Activated CD4-positive, CD25-positive, alpha-beta regulatory T cell treated with anti-CD3 and anti-CD28 coated beads, Interleukin-2, amount 50 U/mL, for 16 hours (primary cell): ENCODE data around the gene ISYNA1.

ENCODE experiments used
- DNase-seq: peaks from one replicate; pipeline ENCODE4 v3.0.0-alpha.2; 2020; ENCODE audit warnings: low read depth, low spot score

ISYNA1 gene

DNA sequence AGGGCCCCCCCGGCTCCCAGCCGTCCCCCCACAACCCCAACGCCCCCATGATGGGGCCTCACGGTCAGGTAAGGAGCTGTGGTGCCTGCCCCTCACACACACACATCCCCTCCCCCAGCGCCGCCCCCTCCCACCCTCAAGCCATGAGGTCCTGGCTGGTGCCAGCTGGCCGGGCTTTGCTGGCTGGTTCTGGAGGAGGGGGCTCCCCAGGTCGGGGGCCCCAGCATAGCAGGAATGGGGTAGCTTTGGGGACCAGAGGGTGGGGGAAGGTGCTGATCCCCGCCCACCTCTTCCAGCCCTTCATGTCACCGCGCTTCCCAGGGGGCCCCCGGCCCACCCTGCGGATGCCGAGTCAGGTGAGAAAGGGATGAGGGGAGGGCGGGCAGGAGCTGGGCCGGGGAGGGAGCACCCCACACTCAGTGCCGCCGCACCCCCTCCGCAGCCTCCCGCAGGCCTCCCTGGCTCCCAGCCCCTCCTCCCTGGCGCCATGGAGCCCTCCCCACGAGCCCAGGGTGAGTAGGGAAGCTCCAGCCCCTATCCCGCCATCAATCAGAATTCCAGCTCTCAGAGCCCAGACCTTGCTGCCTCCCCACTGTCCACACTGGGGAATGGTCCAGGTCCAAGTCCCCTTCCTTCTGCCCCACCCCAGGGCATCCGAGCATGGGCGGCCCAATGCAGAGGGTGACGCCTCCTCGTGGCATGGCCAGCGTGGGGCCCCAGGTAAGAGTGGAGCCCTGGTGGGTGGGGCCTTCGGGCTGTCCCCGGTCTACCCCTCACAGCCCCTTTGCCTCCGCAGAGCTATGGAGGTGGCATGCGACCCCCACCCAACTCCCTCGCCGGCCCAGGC, 6.4 kb downstream of the ISYNA1 start:
- DNase-seq = no peak

DNA sequence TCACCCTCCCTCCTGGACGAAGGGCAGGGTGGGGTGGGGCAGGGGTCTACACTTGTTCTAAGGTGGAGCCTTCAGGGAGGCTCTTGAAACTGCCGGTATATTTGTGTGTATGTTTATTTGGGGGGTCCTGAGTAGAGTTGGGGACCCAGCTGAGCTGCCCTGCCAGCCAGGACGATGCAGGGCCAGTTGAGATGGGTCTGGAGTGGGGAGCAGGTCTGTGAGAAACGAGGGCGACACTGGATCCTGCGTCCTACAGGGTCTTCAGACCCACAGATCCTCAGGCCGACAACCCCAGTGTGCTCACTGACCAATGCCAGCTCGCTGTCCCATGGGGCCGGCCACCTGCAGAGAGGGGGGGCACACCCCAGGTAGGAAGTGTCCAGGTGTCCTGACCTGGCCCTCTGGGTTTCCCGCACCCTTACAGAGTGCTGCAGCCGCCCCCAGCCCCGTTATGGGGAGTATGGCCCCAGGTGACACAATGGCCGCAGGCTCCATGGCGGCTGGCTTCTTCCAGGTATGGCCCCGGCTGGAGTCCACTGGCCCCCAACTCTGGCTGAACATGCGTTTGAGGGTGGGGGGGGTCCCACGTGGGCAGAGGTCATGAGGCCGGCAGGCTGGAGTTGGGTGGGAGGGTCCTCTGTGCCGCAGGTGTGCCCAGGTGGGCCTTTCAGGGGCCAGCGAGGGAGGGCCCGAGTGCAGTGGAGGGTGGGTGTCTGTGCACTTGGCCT, 7.4 kb downstream of the ISYNA1 start:
- DNase-seq = no peak

DNA sequence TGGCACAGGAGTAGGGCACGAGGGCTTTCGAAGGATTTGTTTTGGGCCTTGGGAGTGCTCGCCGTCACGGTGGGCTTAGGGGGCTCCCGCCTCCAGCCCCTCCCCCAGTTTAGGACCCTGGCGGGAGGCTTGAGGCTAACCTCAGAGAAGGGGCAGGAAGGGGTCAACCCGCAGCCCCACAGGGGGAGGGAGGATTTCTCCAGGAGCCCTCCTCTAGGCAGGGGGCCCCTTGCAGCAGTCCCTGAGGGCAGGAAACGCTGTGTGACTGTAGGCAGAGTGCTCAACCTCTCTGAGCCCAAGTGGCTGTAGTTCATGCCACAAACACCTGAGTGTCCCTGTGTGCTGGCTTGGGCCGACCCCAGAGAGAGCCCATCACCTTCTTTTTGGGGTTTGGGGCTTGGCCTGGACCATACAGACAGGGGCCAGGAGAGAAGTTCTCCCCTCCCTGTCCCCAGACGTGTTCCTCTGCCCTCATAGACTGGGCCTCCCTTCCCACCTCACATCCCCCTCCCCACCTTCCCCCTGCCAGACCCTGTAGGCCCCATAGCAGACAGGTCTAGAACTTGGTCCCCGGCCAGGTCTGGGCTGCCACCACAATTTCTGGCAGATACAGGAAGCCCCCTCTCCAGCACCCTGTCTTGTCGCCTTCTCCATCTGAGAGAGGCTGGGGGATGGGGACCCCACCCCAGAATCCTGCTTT, 8.1 kb downstream of the ISYNA1 start:
- DNase-seq = no peak

DNA sequence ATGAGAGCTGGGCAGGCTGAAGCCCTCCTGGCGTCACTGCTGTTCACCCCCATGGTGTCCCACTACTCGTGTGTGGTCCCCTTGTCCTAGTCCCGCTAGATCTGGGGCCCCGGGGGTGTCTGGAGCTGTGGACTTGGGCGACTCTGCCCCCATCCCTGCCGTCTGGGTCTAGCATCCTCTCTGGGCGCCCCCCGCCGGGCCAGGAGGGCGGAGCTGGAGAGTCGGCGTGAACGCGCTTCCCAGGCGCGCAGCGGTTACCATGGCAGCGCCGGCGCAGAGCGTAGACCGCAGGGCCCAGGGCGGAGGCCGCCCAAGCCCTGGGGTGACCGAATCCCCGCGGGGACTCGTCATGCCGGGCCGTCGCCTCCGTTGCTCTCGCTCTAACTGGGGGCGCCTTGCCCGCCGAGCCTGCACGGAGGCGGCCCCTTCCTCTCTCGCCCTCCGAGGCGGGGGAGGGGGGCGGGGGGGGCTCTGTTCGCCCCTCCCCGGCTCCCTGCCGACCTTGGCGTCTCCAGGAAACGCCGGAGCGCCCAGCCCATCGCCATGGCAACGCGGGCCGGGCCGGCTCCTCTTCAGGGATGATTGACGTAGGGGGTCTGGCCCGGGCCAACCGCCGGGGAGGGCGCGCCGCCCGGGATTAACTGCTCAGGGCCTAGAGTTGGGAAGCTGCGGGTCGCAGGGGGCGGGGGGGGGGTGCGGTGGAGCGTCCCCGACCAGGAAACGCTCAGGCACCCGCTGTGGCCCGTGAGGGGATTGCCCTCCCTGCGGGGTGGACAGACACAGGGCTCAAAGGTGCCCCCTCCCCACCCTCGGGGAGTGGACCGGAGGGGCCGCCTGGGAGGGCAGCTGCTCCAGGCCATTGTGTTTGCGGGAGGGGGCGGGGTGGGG, 8.9 kb downstream of the ISYNA1 start:
- peak; percentile 61 for DNase-seq

DNA sequence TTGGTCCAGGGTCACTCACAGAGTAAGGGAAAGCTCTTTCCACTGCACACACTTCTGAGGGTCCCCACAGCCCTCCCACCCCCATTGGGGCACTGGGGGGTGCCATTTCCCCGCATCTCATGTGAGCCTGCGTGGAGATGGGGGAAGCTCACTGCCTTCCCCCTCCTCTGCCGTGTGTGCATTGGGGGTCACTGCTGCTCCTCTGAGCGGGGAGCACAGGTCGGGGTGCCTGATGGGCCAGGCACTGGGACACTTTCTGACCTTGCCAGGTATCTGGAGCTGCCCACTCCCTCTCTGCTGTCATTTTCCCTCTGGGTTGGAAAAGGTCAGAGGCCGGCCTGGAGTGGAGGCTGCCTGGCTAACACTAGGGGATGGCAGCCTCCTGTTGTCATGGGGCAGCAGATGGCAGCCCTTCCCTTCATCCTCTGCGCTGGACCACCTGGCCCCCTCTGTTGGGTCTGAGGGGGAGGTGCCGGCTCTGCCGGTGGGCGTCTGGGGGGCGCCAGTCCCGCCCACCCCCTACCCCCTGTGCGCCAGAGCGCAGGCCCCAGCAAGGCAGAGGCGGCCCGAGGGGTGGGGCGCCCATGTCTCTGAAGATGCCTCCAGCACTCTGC, 9.7 kb downstream of the ISYNA1 start:
- DNase-seq = no peak

DNA sequence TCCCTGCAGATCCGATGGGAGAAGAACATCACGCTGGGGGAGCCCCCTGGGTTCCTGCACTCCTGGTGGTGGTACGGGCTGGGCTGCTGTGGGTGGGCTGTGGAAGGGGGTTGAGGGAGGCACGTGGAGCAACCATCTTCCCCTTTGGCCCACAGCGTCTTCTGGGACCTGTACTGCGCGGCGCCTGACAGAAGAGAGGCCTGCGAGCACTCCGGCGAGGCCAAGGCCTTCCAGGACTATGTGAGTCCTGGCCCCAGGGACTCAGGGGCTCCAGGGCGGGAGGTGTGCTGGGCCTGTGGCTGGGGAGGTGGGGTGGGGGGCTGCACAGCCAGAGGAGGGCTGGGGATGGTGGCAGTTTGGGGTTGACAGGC, 10.2 kb downstream of the ISYNA1 start:
- DNase-seq = no peak

DNA sequence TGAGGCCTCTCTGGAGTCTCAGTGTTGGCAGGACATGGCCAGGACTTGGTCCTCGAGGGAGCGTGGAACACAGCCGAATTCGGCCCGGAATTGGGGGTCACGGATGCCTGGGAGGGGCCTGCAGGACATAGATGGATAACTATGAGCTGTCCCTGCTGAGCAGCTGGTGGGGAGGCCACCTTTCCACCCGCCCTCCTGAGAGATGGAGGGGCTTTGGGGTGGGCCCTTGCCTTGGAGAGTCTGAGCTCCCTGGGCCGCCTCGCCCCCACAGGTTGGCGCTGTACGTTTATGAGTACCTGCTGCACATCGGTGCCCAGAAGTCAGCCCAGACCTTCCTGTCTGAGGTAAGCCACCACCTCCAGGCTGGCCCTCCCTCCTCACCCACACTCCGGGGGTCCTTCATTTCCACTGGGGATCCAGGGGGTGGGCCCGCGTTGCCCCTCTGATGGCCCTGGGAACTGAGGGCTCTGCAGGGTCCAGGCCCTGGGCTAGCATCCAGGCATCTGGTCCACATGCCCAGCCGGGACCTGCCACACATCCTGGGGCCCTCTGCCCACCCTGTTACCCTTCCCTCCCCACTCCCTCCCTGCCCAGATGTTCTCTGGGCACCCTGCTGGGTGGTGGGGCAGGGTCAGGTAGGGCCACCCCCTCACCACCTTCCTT, 10.7 kb downstream of the ISYNA1 start:
- DNase-seq = no peak

DNA sequence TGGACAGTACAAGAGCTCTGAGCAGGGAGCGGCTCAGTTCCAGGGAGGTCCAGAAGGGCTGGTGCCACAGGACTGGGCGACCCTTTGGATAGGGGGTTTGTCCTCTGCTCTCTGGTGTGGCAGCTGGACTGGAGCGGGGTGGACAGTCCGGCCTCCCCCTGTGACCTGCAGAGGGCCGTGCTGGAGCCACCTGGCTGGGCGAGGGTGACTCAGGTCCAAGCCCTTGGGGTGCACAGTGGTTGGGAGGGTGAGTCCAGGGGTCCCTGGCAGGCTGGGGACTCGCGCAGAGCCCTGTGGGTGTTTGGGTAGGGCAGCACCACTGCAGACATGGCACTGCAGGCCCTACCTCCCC, 11.5 kb downstream of the ISYNA1 start:
- DNase-seq = no peak

DNA sequence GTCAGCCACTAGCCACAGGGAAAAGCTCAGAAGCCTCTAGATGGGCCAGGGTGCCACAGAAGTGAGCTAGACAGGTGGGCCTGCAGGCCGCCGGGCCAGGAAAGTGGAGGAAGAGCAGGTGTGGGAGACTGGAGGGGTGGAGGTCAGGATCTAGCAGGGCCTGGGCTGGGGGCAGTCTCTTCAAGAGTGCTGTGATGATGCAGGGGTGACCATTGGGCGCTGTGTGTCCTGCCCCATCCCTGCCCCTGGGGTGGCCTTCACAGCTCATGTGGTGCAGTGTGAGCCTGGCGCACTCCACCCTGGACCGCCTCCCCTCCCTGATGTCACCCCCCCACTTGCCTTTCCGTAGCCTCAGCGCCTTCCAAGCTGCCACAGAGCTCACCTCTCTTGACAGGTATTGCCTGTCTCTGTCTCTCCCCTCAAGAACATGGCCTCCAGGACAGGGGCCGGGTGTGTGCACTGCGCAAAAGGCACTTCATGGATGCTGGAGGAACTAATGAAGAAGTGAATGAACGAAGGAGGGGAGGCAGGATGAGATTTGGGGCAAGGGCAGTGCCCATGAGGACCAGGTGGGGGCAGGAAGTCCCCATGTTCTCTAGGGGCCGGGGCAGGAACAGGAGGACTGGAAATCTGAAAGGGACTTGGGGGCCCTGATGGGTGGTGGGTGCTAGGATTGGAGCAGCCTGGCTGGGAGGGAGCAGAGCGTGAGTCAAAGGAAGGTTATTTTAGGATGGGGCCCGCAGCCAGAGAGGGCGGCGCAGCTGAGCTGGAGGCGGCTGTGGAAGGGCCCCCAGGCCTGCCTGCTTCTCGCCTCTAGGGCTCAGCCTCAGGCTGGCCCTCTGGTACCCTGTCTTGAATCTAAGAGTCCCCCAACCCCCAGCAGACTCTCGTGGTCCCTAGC, 12.2 kb downstream of the ISYNA1 start:
- DNase-seq = no peak

DNA sequence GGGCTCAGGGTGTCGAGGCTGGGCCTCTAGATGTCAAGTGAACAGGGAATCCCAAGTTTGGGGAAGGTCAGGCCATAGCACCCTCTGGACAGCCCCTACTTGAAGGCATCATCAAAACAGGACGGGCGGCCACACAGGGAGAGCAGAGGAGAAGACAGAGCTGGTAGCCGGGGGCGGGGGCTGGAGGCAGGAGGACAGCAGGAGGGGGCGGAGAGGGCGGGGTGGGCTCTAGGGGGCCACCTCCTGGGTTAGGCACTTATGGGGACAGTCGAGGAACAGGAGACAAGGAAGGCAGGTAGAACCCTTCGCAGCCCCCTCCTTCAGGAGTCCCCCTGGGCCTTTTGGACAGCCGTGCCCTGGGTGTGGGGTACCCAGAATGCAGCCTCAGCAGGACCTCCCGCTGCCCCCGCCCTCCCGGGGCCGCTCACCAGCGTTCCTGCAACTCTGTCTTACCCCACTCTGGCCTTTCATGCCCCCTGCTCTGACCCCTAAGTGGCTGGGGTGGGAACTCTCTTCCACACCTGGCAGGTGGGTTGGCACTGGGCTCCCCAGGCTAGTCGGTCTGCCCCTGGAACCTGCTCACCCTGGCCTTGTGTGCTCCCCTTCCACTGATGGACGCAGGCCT, 12.9 kb downstream of the ISYNA1 start:
- no peak for DNase-seq

DNA sequence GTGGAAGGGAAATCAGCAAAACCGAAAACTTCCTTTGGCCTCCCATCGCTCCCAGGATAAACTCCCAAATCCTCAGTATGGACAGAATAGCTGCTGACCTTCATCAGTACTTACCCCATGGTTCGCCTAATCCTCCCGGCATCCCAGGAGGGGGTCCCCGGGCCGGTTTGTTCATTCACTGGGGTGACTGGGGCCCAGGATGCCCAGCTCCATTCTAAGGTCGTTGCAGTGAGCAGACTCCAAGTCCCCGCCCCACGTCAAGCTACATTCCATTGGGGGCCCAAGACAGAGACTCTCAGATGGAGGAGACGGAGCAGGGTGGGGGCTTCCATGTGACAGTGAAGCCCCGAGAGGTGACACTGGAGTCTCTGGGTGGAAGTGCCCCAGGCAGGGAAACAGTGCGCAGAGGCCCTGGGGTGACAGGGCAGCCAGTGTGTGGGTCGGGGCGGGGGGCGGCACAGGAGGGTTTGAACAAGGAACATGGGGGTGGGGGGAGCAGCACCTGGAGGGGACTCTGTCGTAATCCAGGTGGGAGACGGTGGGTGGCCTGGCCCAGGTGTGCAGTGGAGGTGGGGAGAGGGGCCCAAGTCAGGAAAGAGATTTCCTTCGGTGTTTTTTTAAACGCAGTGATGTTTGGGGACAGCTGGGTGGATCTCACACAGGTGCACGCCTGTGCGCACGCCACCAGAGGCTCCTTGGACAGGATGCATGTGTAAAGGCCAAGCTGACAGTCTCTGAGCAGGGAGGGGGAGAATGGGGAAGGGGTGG, 13.6 kb downstream of the ISYNA1 start:
- DNase-seq = no peak

DNA sequence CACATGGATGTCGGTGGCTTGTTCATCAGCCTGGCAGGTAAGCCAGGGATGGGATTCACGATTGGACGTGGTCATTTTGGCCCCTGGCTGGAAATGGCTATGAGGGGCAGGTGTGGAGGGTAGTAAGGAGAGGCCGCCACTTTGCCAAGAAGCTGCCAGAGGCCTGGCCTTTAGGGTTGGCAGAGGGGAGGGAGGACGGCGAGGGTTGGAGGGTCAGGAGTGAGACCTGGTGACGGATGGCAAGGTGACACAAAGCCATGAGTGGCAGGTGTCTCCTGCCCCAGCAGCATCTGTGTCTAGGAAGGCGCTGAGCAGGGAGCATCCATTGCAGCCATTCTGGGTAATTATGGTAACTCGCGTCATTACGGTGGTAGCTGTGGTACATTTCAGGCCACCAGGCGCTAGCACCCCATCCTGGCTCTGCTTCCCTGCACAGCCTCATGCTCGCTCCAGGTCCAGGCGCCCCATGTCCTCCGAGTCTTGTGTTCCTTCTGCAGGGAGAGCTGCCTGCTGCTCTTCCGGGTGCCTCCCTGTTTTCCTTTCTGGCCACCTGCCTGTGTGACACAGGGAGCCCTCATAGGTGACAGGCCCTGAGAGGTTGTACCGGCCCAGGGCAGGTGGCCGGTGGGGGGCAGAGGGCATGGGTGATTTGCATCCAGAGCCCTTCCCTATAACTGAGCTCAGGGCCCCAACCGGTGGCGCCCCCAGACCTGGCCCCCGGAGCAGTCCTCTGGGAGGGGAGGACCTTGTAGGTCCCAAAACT, 14.5 kb downstream of the ISYNA1 start:
- DNase-seq = no peak

DNA sequence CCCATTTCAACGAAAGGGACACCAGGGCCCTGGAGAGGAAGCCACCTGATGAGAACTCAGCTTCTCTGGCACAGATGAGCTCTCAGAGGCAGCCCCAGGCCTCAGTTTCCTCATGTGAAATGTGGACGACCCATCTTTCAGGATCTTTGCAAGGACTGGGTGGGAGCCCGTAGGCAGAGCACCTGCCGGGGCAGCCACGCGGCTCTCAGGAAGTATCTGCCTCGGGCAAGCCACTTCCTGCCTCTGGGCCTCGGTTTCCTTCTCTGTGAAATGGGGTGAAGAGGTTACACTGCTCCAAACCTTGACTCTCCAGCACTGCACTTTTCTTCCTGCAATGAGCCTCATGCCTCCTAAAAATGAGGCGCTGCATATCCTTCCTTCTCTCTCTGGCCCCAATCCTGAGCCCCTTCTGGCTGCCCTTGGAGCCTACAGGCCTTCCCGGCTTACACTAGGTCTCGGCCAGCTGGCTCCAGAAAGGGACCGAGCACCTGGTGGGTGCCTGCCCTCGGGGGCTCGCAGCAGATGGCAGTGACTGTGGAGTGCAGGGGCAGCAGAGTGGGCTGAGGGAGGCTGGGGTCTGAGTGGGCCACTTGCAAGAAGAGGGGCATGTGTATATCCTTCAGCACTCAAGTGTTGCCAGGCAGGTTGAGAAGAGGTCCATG, 15.3 kb downstream of the ISYNA1 start:
- no peak for DNase-seq

DNA sequence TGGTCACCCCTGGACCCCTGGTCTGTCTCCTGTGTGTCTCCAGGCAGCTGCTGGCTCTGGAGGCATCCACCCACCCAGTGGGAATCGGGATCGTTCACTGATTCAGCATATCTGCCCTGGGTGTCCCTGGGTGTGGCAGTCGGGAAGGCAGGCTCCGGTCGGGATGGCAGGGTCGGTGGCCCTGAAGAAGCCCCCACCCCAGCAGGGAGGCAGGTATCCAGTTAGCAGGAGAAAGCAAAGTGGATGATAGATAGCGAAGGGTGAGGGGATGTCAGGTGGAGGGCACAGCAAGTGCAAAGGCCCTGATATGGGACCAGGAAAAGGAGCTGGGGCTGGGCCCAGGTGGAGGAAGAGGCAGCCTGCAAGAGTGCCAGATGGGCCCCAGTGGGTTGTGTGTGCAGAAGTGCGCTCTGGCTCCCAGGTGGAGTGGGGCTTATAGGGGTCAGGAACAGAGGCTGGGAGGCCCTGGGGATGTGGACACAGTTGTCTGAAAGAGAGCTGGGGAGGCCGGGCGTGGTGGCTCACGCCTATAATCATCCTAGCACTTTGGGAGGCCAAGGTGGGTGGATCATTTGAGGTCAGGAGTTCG, 16.5 kb downstream of the ISYNA1 start:
- no peak for DNase-seq

DNA sequence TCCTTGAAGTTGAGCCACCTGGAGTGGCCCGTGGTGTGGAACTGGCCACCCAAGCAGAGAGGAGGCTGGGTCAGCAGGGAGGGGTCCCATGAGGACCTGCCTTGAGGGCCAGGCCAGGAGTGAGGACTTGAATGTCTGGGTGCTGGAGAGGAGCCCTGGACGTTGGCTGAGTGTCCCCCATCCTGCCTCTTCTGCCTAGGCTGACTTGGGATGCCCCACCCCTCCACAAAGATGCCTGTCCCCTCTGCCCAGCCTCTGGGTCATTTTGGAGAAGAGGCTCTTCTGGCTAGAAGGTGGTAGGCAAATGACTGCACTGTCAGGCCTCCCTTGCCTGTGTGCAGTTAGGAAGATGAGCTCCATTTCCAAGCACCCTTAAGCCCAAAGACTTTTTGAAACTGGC, 17.0 kb downstream of the ISYNA1 start:
- no peak for DNase-seq

DNA sequence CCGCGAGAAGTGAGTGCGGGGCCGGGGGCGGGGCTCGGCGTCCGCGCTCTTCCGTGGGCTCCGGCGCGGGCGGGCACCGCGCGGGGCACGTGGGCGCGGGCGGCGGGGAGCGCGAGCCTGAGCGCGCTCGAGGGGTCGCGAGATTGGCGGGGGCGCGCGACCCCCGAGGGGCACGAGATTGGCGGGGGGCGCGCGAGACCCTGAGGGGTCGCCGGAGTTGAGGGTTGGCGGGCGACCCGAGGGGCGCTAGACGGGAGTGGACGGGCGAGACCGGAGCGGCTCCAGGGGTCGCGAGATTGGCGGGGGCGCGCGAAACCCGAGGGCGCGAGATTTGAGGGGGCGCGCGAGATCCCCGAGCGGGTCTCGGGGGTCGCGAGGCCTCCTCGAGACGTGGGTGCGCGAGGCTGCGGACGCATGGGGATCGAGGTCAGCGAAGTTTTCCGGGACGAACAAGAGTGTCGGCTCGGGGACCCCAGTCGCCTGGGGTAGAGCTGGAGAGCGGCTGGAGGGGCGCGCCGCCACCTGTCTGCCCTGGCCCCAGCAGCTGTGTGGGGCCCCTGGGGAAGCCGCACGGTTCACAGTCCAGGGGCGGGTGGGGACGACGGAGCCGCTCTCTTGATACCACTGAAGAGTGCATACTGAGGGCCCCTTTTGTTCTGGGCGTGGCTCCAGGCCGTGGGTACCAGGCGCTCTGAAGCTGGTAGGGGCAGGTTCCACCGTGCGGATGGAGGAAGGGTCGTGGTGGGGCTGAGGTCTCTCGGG, 18.1 kb downstream of the ISYNA1 start:
- no peak for DNase-seq
